HG03354 (cell line): ENCODE measurements around the gene RAB15.

Source experiments
- ATAC-seq: cut with Tn5 transposase; IDR thresholded peaks from one replicate; pipeline ENCODE4 v1.9.1; 2021; ENCODE audit warnings: mild to moderate bottlenecking; ENCODE audit not compliant: unreplicated experiment, poor library complexity, severe bottlenecking

RAB15 gene

GRCh38 chr14:64992328-64992885 lies 20.3 kb upstream of the RAB15 start:
- no peak for ATAC-seq

- ATAC-seq = no peak
Observed at GRCh38 chr14:64990939-64991338, 18.8 kb upstream of the RAB15 start.

- ATAC-seq = no peak
Observed at GRCh38 chr14:64990296-64990695, 18.2 kb upstream of the RAB15 start.

GRCh38 chr14:64987438-64987767 lies 15.3 kb upstream of the RAB15 start:
- peak; percentile 8 for ATAC-seq

- ATAC-seq = peak; percentile 96
Observed at GRCh38 chr14:64986648-64987437, 14.7 kb upstream of the RAB15 start, which contains the start of gene FNTB. FNTB (plus strand) TSS chr14:64986895; CDS start chr14:64986954, 59 bp downstream.

GRCh38 chr14:64983439-64984310 lies 11.5 kb upstream of the RAB15 start:
- ATAC-seq = no peak

GRCh38 chr14:64979336-64980074 lies 7.4 kb upstream of the RAB15 start:
- no peak for ATAC-seq

- ATAC-seq = no peak
Observed at GRCh38 chr14:64974563-64974962, 2.4 kb upstream of the RAB15 start.

GRCh38 chr14:64973826-64974225 lies 1.7 kb upstream of the RAB15 start:
- no peak for ATAC-seq

- no peak for ATAC-seq
Observed at GRCh38 chr14:64973026-64973442, 898 bp upstream of the RAB15 start.

GRCh38 chr14:64971491-64971942 lies 619 bp downstream of the RAB15 start:
- ATAC-seq = no peak

GRCh38 chr14:64970776-64971477 lies 1.2 kb downstream of the RAB15 start:
- ATAC-seq = no peak

GRCh38 chr14:64970041-64970440 lies 2.1 kb downstream of the RAB15 start:
- ATAC-seq = no peak

GRCh38 chr14:64968651-64969050 lies 3.5 kb downstream of the RAB15 start:
- no peak for ATAC-seq

- no peak for ATAC-seq
Observed at GRCh38 chr14:64968167-64968566, 4.0 kb downstream of the RAB15 start.

- no peak for ATAC-seq
Observed at GRCh38 chr14:64966976-64967375, 5.2 kb downstream of the RAB15 start.

- ATAC-seq = no peak
Observed at GRCh38 chr14:64965356-64966000, 6.7 kb downstream of the RAB15 start.

GRCh38 chr14:64963611-64964010 lies 8.5 kb downstream of the RAB15 start:
- ATAC-seq = no peak

GRCh38 chr14:64960762-64961276 lies 11.3 kb downstream of the RAB15 start:
- ATAC-seq = no peak
